OCI-LY1 (cell line): ENCODE measurements around the gene ADAMTS12.

Experiments used
- H2AFZ ChIP-seq: fragments of 200-600 bp; sonication (generic), shearing (Covaris generic); 2 replicates; pipeline ENCODE4 v1.6.0; 2014; ENCODE audit warnings: antibody characterized with exemption, mild to moderate bottlenecking, low read length
- H3F3A ChIP-seq: fragments of 200-600 bp; sonication (generic), shearing (Covaris generic); 2 replicates; pipeline ENCODE4 v1.6.0; 2014; ENCODE audit warnings: mild to moderate bottlenecking, antibody characterized with exemption, low read length, moderate library complexity; ENCODE audit not compliant: insufficient read depth
- H3K27ac ChIP-seq: fragments of 200-600 bp; sonication (generic); 2 replicates; pipeline ENCODE4 v1.5.1; 2014; ENCODE audit warnings: low read length, mixed run types, mild to moderate bottlenecking, low read depth; ENCODE audit not compliant: poor library complexity, severe bottlenecking
- H3K27me3 ChIP-seq: fragments of 200-600 bp; sonication (generic); 2 replicates; pipeline ENCODE4 v1.6.0; 2014; ENCODE audit warnings: antibody characterized with exemption, mild to moderate bottlenecking, low read length, moderate library complexity; ENCODE audit not compliant: insufficient read depth
- H3K36me3 ChIP-seq: fragments of 200-600 bp; sonication (generic); 2 replicates; pipeline ENCODE4 v1.6.1; 2014; ENCODE audit warnings: mild to moderate bottlenecking, antibody characterized with exemption, low read length, moderate library complexity, mixed read lengths; ENCODE audit not compliant: insufficient read depth
- H3K4me1 ChIP-seq: fragments of 200-600 bp; sonication (generic); 2 replicates; pipeline ENCODE4 v1.5.1; 2014; ENCODE audit warnings: mild to moderate bottlenecking, low read length, moderate library complexity; ENCODE audit not compliant: insufficient read depth, severe bottlenecking
- H3K4me2 ChIP-seq: fragments of 200-600 bp; sonication (generic), shearing (Covaris generic); 2 replicates; pipeline ENCODE4 v1.6.1; 2014; ENCODE audit warnings: low read length
- H3K4me3 ChIP-seq: fragments of 200-600 bp; sonication (generic); 2 replicates; pipeline ENCODE4 v1.5.1; 2014; ENCODE audit warnings: low read length, low read depth, mild to moderate bottlenecking, mixed read lengths; ENCODE audit not compliant: poor library complexity, severe bottlenecking
- H3K79me2 ChIP-seq: fragments of 200-600 bp; shearing (Covaris generic); 2 replicates; pipeline ENCODE4 v1.6.1; 2016; ENCODE audit warnings: mixed run types, low read length, mixed read lengths; ENCODE audit not compliant: insufficient read depth
- H3K9ac ChIP-seq: fragments of 200-600 bp; sonication (generic), shearing (Covaris generic); 2 replicates; pipeline ENCODE4 v1.6.1; 2014; ENCODE audit warnings: mild to moderate bottlenecking, low read length, mixed read lengths
- H3K9me2 ChIP-seq: fragments of 200-600 bp; sonication (generic), shearing (Covaris generic); 2 replicates; pipeline ENCODE4 v1.6.1; 2014; ENCODE audit warnings: low read depth, mild to moderate bottlenecking, low read length, mixed read lengths
- H3K9me3 ChIP-seq: fragments of 200-600 bp; shearing (Covaris generic); 2 replicates; pipeline ENCODE4 v1.6.1; 2014; ENCODE audit warnings: low read length, mixed read lengths
- H4K20me1 ChIP-seq: fragments of 200-600 bp; sonication (generic), shearing (Covaris generic); 2 replicates; pipeline ENCODE4 v1.6.0; 2016; ENCODE audit warnings: mild to moderate bottlenecking, low read length; ENCODE audit not compliant: insufficient read depth
- EZH2 ChIP-seq: fragments of 200-600 bp; sonication (generic), shearing (Covaris generic); IDR thresholded peaks from 2 replicates; pipeline ENCODE4 v1.8.0; 2017; ENCODE audit warnings: borderline replicate concordance, mixed run types, mild to moderate bottlenecking, antibody characterized with exemption, low read length, moderate library complexity, mixed read lengths
- TF ChIP-seq, protein P1 (sequence below): fragments of 200-600 bp; sonication (generic), shearing (Covaris generic); IDR thresholded peaks from 2 replicates; pipeline ENCODE4 v1.5.1; 2017; ENCODE audit warnings: mild to moderate bottlenecking, antibody characterized with exemption, low read length, moderate library complexity, mixed read lengths

Gene ADAMTS12

DNA sequence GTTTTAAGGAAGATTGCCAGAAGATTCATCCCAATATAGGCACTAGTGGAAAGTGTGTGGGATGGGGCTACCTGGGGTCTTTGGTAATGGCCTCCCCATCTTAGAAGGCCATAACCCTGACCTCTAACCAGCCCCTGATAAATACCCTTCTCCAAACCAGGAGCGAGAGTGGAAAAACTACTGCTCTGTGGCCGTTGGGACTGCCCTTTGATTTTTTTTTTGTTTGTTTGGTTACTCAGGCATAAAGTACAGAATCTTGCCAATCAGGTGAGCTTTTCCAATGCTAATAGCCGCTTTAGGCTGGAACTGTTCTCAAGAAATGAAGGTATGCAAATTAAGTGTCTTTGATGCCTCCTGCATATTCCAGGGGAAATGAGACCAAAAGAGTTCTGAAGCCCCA, 153.7 kb downstream of the ADAMTS12 start:
- H3K9ac ChIP-seq: no peak overlapping the region
- H3K4me3 ChIP-seq: no peak overlapping the region
- no peaks in the 10 kb centered on the region for H3K79me2 ChIP-seq
- no peaks in the 10 kb centered on the region for H3K4me1 ChIP-seq
- no peaks in the 10 kb centered on the region for H3K9me2 ChIP-seq
- no peaks in the 10 kb centered on the region for H3K36me3 ChIP-seq
- no peak overlapping the region for H3K4me2 ChIP-seq
- H2AFZ ChIP-seq: no peak overlapping the region
- no peaks in the 10 kb centered on the region for H3F3A ChIP-seq
- no peak overlapping the region for H3K27ac ChIP-seq
- no peaks in the 10 kb centered on the region for H3K9me3 ChIP-seq
- TF ChIP-seq EZH2: no peak
- TF ChIP-seq, protein P1, sequence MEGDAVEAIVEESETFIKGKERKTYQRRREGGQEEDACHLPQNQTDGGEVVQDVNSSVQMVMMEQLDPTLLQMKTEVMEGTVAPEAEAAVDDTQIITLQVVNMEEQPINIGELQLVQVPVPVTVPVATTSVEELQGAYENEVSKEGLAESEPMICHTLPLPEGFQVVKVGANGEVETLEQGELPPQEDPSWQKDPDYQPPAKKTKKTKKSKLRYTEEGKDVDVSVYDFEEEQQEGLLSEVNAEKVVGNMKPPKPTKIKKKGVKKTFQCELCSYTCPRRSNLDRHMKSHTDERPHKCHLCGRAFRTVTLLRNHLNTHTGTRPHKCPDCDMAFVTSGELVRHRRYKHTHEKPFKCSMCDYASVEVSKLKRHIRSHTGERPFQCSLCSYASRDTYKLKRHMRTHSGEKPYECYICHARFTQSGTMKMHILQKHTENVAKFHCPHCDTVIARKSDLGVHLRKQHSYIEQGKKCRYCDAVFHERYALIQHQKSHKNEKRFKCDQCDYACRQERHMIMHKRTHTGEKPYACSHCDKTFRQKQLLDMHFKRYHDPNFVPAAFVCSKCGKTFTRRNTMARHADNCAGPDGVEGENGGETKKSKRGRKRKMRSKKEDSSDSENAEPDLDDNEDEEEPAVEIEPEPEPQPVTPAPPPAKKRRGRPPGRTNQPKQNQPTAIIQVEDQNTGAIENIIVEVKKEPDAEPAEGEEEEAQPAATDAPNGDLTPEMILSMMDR: no peak
- H4K20me1 ChIP-seq: no peaks in the 10 kb centered on the region
- no peaks in the 10 kb centered on the region for H3K27me3 ChIP-seq

DNA sequence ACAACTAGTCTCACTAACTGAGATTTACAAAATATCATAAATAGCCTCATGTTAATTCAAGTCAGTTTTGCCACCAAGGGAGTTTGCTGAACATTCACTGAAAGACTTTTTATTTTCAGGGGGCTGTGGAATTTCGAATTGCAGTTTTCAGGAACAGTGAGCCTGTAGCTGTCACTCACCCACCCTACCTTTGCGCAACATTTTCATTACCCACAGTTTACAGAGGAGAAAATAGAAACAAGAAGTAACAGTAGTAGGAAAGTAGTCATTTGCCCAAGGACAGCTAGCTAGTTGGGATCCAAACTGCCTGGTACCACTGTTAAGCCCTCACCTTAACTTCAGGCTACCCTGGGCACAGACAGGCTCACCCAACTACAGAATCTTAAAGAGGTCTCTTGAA, 154.1 kb downstream of the ADAMTS12 start:
- Histone ChIP-seq H3K4me1 (no peaks in the 10 kb centered on the region), H3F3A (no peaks in the 10 kb centered on the region), H3K36me3 (no peaks in the 10 kb centered on the region), H4K20me1 (no peaks in the 10 kb centered on the region), H3K79me2 (no peaks in the 10 kb centered on the region), H3K27me3 (no peaks in the 10 kb centered on the region), H3K4me2 (no peak overlapping the region), H3K4me3 (no peak overlapping the region), H3K9me3 (no peaks in the 10 kb centered on the region), H3K27ac (no peak overlapping the region), H3K9me2 (no peaks in the 10 kb centered on the region), H2AFZ (no peak overlapping the region), H3K9ac (no peak overlapping the region)
- TF ChIP-seq, protein P1: no peak
- no peak for TF ChIP-seq EZH2

DNA sequence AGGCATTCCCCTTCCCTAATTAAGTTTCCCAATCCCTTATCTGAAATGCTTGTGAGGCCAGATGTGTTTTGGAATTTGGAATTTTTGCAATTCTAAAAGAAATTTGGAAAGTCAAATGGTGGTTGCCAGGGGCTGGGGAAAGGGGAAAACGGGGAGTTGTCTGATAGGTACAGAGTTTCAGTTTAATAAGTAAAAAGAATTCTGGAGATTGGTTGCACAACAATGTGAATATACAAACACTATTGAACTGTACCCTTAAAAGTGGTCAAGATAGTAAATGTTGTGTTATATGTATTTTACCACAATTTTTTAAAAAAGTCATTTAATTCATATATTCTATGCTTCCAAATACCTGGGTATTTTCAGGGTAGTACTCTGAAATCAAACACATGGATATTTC, 154.5 kb downstream of the ADAMTS12 start:
- H3K79me2 ChIP-seq: no peaks in the 10 kb centered on the region
- no peaks in the 10 kb centered on the region for H4K20me1 ChIP-seq
- H3K36me3 ChIP-seq: no peaks in the 10 kb centered on the region
- H3K4me3 ChIP-seq: no peak overlapping the region
- no peaks in the 10 kb centered on the region for H3K9me2 ChIP-seq
- no peak overlapping the region for H2AFZ ChIP-seq
- H3K27me3 ChIP-seq: no peaks in the 10 kb centered on the region
- no peaks in the 10 kb centered on the region for H3F3A ChIP-seq
- H3K4me2 ChIP-seq: no peak overlapping the region
- H3K27ac ChIP-seq: no peak overlapping the region
- H3K9me3 ChIP-seq: no peaks in the 10 kb centered on the region
- TF ChIP-seq, protein P1: no peak
- TF ChIP-seq EZH2: no peak
- H3K4me1 ChIP-seq: no peaks in the 10 kb centered on the region
- no peak overlapping the region for H3K9ac ChIP-seq
